ENCODE measurements around the gene ANAPC16.

- TF ChIP-seq CTCF (IDR thresholded peaks at IDR 0.05 in 2 of 3, conservative IDR thresholded peaks at IDR 0.05 in 1 of 3; ENCODE audit: borderline replicate concordance in 1 of 3, insufficient read depth in 1 of 3, low read depth in 2 of 3, low read length in 2 of 3) = no peak
- TF ChIP-seq SIN3A (IDR thresholded peaks at IDR 0.05; ENCODE audit: low read depth) = no peak
- no peak for TF ChIP-seq EGR1 (IDR thresholded peaks at IDR 0.05; ENCODE audit: low read depth)
- no peak for TF ChIP-seq CEBPB (IDR thresholded peaks at IDR 0.05; ENCODE audit: low read depth)
- TF ChIP-seq REST (IDR thresholded peaks at IDR 0.05; ENCODE audit: low read depth) = no peak
- TF ChIP-seq CBX3 (IDR thresholded peaks at IDR 0.05; ENCODE audit: low read depth) = no peak
- no peak for TF ChIP-seq FOSL1 (IDR thresholded peaks at IDR 0.05; ENCODE audit: low read depth)
- TF ChIP-seq POLR2A (IDR thresholded peaks at IDR 0.05; ENCODE audit: borderline replicate concordance, extremely low read depth, insufficient read depth, insufficient read length) = peak; percentile 99
- TF ChIP-seq EZH2 (IDR thresholded peaks at IDR 0.05) = no peak
- no peak for TF ChIP-seq ZFX (IDR thresholded peaks at IDR 0.05)
- TF ChIP-seq MAX (IDR thresholded peaks at IDR 0.05) = no peak
- peak; percentile 99 for TF ChIP-seq POLR2AphosphoS5 (IDR thresholded peaks at IDR 0.05; ENCODE audit: low read depth, low read length)
- TF ChIP-seq EZH2phosphoT487 (IDR thresholded peaks at IDR 0.05; ENCODE audit: borderline replicate concordance) = no peak
These were observed 57.8 kb downstream of the ANAPC16 start, which contains the start of gene DDIT4 for GRCh38 chr10:72273410-72274212.
